Astrocyte (in vitro differentiated cells and primary cell): ENCODE measurements around the gene TACR1.

Experiments used
- CTCF ChIP-seq: IDR thresholded peaks from 2 replicates; pipeline ENCODE4 v1.5.1; 2011; ENCODE audit warnings: low read depth, mild to moderate bottlenecking, inconsistent platforms, low read length, moderate library complexity; ENCODE audit not compliant: insufficient read depth
- EZH2 ChIP-seq: IDR thresholded peaks from 2 replicates; pipeline ENCODE4 v1.6.1; 2012; ENCODE audit warnings: mild to moderate bottlenecking, low read length, inconsistent platforms; ENCODE audit not compliant: insufficient read depth

GRCh38 chr2:75140288-75140687 is 59.0 kb downstream of the TACR1 start:
- no peak for TF ChIP-seq CTCF
- no peak for TF ChIP-seq EZH2
